GM19193 (cell line): ENCODE data around the gene ATE1.

Source experiments
- POLR2A ChIP-seq: IDR thresholded peaks from 4 replicates; pipeline ENCODE4 v1.6.1; 2011; ENCODE audit not compliant: insufficient read depth, insufficient read length; ENCODE audit errors: extremely low read depth

Gene ATE1

DNA sequence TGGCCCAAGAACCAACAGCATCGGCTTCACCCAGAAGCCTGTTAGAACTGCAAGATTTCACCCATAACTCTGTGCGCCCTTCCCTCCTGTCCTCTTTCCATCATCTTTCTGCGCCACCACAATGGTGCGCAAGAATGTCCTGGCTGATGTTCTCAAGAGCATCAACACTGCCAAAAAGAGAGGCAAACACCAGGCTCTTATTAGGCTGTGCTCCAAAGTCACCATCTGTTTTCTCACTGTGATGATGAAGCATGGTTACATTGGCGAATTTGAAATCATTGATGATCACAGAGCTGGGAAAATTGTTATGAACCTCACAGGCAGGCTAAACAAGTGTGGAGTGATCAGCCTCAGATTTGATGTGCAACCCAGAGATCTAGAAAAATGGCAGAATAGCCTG lies 214.3 kb downstream of the ATE1 start:
- no peak for TF ChIP-seq POLR2A

DNA sequence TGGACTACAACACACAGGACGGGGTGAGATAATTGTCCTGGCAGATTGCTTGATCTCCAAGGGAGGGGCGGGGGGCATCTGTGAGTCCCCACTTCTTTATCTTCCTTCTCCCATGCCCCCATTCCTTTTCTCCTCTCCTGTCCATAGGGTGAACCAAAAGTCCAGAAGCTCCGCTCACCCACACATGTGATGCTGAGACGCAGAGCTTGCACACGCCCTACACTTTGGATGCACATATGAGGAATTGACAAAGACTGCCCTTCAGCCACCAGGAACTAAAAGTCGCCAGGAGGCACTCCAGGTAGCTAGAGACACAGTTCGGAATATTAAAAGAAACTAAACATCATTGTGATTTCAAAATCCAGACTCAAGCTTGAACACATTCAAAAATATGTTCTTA lies 216.9 kb downstream of the ATE1 start:
- no peak for TF ChIP-seq POLR2A

DNA sequence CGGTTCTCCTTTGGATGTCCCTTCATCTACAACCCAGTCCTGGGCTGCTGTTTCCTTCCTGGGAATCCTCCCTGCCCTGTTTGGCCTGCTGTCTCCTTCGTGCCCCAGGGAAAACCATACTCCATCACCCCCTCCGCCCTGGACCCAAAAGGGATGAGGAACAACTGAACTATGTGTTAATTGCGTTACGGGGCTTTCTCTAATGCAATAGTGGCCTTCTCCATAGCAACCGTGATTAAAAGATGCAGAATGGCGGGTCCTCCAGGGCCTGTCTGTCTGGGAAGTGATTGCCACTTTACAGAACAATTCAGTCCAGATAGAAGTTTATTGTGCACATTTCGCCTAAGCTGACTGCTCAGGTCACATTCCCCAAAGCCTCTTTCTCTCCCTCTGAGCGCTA lies 217.6 kb downstream of the ATE1 start:
- TF ChIP-seq POLR2A = no peak

DNA sequence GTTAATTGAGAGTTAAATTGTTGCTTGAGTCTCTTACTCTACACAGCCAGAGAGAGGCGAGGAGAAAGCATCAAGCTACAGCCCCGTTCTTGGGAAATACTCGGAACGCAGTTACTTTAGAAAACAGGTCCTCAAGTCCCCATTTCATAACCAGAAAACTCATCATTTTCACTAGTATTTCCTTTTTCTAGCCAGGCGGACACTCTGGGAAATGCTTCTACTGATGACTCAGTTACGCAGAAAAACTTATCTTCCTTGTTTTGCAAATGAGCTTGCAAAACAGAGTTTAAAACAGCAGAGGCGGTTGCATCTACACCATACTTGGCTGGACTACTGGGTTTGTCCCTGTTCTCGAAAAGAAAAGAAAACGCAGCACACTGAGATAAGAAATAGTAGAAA lies 218.2 kb downstream of the ATE1 start:
- TF ChIP-seq POLR2A = no peak

DNA sequence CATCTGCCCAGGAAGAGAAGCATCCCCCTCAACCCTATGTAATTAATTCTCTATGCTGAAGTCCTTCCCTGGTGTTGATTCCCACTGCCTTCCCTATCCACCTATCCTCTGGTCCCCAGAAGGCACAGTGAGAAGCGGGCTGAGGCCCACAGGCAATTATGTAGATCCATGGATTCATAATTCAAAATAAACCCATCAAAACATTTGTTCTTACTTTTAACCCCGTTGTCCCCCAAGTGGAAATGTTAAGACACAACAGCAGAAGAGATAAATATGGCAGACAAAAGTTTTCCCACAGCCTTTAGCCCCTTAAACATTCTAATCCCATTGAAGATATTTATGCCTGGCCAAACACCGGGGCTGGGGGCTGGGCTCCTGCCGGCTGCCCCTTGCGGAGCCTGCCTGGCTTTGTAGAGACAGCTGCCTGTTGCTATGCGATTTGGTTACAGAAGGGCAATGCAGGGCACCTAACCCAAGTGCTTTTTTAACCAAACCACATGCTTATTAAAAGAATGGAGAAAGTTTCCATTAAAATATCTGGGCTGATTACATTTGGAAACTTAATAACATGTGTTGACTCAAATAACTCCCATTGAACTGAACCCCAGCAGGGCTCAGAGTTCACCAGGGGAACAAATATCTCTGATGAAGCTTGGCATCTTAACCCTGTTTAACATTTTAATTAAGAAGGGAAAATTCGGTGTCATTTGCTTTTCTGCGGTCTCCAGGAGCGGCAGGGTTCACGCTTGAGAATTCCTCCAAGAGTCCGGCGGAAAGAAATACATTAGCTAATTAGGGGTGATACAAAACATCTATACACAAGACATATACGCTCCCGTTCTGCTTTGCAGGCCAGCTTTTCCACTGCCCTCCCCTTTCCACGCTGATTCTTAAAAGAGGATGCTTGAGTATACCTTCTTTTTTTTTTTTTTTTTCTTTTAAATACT lies 218.8 kb downstream of the ATE1 start:
- no peak for TF ChIP-seq POLR2A

DNA sequence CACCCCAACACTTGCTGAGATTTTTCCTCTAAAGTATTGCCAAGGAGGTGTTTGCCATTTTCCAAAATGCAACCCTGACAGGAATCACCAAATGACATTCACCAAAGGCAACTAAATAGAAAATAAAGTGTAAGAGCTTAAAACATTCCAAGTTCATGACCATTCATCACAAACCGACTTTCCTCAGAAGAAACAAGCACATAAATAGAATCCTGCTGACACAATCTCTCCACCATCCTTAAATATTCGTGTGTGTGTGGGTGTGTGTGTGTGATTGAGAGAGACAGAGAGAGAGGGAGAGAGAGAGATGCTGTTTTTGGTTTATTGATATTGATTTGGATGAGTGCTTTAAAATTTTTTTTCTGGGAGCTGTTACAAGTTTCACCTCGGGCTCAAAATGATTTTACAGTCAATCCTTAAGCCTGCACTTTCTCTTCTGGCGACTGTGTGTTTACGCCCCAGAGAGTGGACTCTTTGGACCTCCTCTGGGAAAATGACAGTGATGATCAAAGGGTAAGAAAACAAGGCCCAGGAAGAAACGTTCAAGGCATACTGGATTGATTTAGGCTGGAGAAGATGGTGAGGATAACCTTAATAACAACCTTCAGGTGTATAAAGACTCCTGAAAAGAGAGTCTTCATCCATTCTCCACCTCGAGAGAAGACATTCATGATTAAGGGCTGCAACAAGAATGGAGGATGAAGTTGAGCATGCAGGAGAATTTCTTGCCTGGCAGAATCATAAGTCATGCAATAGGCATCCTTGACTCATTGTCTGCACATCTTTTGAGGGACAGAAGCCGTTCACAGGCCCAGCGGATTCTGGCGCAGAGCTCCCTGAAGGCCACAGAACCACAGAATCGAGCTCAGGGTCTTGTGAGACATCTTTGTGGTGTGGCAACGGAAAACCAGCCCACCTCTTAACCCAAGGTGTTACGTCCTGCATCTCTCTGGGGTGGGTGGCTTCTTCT lies 225.2 kb downstream of the ATE1 start:
- no peak for TF ChIP-seq POLR2A

DNA sequence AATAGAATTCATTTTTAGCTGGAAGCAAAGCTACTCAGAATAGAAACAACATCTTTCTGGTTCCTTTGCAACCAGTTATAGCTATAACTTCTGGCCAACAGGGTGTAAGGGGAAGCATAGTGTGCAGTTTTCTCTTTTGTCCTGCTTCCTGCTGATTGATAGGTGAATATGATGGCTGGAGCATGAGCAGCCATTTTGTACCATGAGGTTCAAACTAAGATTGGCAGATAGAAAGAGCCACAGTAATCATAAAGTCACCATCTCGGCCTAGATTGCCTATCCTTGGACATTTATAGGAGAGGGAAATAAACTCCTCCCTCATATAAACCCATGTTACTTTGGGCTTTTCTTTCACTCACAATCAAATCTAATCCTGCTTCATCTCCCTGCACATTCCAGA lies 227.4 kb downstream of the ATE1 start:
- no peak for TF ChIP-seq POLR2A

DNA sequence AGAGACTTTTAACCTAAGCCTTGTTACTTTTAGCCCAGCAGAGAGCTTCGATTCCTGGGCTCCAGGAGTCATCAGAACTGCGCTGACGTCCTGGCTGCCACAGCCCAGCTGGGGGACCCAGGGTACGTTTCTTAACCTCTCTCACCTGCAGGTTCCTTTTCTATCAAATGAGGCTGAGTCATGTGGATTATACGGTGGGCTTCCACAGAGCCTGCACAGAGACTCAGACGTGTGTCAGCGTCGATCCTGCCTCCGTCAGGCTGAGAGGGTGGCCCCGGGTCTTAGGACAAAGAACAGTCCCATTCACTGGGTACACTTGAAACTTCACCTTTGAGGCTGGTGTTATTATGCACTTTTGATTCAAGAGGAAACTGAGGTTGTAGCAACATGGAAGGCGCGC lies 228.9 kb downstream of the ATE1 start:
- TF ChIP-seq POLR2A = no peak

DNA sequence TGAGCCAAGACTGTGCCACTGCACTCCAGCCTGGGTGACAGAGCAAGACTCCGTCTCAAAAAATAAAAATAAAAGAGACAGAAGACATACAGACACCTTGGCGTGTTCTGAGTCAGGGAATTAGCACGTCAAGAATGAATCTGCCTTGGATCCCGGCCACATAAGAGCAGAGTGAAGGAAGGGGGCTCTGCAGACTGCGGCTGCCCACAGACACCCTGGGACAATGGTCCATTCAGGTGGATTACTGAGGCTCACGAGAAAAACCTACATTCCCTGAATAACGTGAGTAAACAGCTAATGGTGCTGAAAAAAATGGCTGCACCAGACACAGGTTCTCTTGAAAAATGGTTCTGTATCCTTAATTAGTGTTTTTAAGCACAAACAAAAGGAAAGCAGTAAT lies 229.5 kb downstream of the ATE1 start:
- TF ChIP-seq POLR2A = no peak

DNA sequence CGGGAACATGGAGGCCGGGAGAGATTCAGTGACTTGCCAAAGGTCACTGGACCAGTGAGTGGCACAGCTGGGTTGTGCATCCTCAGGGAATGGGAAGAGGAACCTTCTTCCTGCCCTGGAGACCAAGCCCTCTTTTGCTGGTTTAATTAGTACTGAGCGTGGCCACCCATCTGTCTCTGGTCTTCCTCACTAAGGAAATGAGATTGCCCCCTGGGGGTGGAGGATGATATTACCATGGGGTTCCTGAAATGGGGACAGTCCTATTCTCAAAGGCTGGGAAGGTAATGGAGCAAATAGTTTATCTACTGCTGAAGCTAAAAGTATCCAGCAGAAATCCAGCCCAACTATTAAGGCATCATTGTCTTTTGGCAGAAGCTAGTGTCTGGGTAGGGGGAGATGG lies 231.0 kb downstream of the ATE1 start:
- TF ChIP-seq POLR2A = no peak

DNA sequence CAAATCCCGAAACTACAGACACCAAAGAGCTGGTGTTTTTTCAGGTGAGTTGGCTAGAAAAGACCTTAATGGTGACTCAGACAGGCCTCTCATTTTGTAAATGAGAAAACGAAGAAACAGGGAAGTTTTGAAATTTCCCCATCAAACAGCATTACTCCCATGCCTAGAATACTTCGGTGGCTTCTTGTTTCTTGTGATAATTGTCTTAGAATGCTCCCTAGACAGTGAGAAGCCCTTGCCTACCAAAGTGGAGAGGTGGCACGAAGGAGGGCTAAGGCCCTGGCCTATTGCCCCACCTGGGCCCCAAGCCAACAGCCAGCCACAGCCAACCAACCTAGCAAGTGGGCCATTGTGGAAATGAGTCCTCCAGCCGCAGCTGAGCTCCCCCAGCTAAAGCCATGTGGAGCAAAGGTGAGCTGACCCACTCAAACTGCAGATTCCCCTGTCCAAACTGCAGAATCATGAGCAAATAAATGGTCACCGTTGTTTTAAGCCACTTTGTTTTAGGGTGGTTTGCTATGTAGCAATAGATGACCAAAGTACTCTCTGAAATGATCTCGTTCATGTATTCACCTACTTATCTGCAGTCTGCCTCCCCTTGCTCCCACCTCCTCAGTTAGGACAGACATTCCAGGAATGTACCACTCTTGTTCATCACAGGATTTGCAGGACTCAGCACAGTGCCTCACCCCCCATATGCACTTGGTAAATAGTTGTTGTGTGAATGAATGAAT lies 231.9 kb downstream of the ATE1 start:
- no peak for TF ChIP-seq POLR2A

DNA sequence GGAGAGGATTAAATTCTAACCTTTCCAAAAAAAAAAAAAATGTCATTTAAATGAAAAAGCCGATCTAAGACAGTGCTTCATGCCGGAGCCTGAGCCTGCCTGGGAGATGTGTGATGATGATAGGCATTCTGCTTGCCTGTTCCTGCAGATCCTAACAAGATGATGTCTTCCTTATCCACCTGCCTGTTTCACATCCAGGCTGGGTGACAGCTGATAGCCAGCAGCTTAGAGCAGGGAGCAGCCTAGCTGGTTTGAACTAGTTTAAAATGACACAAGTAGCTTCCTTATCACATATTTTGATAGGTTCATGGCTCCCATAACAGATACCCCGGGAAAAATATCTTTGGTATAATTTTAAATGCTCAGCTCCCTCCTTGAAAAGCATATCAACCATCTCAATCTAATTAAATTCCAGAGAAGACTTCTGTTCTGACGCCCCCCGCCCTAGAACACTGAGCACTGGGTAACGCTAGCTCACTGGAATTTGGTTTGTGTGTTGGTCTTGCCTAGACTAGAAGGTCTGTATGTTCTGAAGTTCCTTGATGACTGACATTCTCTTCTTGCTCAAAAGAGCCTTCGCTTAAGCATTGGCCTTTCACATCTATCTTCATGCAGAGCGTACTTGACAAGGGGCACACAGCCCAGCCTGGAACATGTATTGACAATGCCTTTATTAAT lies 232.7 kb downstream of the ATE1 start:
- TF ChIP-seq POLR2A = no peak

DNA sequence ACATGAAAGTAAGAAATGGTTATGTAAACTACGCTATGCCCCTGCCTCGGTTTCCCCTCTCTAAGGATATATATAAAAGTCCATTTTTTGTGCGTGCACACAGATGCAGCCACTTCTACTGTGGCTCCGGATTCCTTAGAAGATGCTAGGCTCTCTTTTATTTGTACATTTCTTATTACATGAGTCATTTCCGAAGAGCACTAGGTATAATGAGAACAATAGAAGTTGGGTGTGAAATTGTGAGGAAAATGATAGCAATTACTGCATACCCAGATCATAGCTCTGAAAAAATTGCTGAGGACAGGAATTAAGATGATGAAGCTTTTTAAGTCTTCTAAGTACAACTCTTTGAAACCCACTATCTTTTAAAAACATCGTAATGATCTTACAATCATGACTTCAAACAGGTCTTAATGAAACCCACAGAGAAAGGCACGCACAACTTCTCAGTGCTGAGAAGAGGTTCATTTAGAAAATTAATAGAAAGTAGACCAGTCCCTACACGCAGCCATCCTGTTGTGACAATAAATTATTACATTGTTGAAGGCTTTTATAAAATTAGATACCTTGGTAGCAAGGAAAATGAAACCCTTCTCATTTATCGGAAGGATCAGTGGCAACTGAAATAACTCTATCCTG lies 233.4 kb downstream of the ATE1 start:
- no peak for TF ChIP-seq POLR2A

DNA sequence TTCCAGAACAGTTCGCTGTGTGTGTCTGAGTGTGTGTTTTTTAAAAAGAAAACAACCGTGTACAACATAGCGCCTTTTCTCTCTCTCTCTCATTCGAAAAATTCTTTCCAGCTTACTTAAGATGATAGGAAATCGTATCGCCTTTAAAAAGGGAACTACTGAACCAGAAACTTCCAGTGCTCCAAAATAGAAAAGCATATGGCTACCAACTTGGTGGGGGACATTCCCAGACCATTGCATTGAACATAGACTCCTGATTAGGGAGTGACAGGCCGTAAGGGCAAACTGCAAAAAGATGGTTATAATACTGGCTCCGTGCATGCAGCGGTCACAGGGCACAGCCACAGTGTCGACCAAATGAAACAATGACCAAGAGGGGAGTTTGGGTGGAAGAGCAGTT lies 235.2 kb downstream of the ATE1 start:
- no peak for TF ChIP-seq POLR2A
